PC-9 (cell line): ENCODE measurements around the gene OR8U1. TPM values are rescaled to one million over a fixed set of nuclear protein-coding genes. Genes with fewer than 3 reads are reported as not detected.

Experiments
- BruUV-seq: library from RNA; stranded (reverse); fragments of 400-500 nt; replicated peaks from 2 replicates; lab custom pipeline; 2021; lab: Mats Ljungman, UMichigan
- CTCF ChIA-PET: fragments of 300-600 bp; sonication (Branson Sonifier 250); formaldehyde crosslinking; loops from one replicate; lab custom pipeline; 2022; ENCODE audit warnings: antibody characterized with exemption; lab: Charles Lee
- POLR2A ChIA-PET: fragments of 300-600 bp; sonication (Branson Sonifier 250); formaldehyde crosslinking; loops from one replicate; lab custom pipeline; 2022; ENCODE audit warnings: antibody characterized with exemption; ENCODE audit not compliant: unreplicated experiment; lab: Charles Lee
- DNase-seq, 2 experiments: peaks; one replicate each; pipeline versions ENCODE4 v3.0.0 to v3.0.0-alpha.2; 2015 to 2022; ENCODE audit warnings: mixed read lengths in 1 of 2
- H2AFZ ChIP-seq: fragments of 200-600 bp; sonication (generic); 2 replicates; pipeline ENCODE4 v1.8.1; 2017; ENCODE audit warnings: antibody characterized with exemption
- H3F3A ChIP-seq: fragments of 200-600 bp; sonication (generic); 2 replicates; pipeline ENCODE4 v1.8.1; 2017; ENCODE audit warnings: antibody characterized with exemption, mild to moderate bottlenecking, low read depth; ENCODE audit not compliant: insufficient read depth
- H3K27ac ChIP-seq: fragments of 200-600 bp; sonication (generic); 2 replicates; pipeline ENCODE4 v1.6.1; 2016; ENCODE audit warnings: mixed run types
- H3K27me3 ChIP-seq: fragments of 200-600 bp; sonication (generic); 2 replicates; pipeline ENCODE4 v1.6.1; 2016; ENCODE audit warnings: low read depth, mixed run types; ENCODE audit not compliant: insufficient read depth
- H3K36me3 ChIP-seq: fragments of 200-600 bp; sonication (generic); 2 replicates; pipeline ENCODE4 v1.6.1; 2016; ENCODE audit warnings: low read depth, mixed run types
- H3K4me1 ChIP-seq: fragments of 200-600 bp; sonication (generic); replicated peaks from 2 replicates; pipeline ENCODE4 v1.6.1; 2016; ENCODE audit warnings: mixed run types; ENCODE audit not compliant: insufficient read depth
- H3K4me2 ChIP-seq: fragments of 200-600 bp; sonication (generic); 2 replicates; pipeline ENCODE4 v1.6.1; 2017; ENCODE audit warnings: mixed run types
- H3K4me3 ChIP-seq: fragments of 200-600 bp; sonication (generic); 2 replicates; pipeline ENCODE4 v1.6.1; 2016; ENCODE audit warnings: mixed run types
- H3K79me2 ChIP-seq: fragments of 200-600 bp; sonication (generic); 2 replicates; pipeline ENCODE4 v1.6.1; 2017; ENCODE audit warnings: low read depth, mixed run types
- H3K9me2 ChIP-seq: fragments of 200-600 bp; sonication (generic); 2 replicates; pipeline ENCODE4 v1.8.1; 2017; ENCODE audit warnings: mild to moderate bottlenecking; ENCODE audit not compliant: insufficient read depth
- H3K9me3 ChIP-seq: fragments of 200-600 bp; sonication (generic); 2 replicates; pipeline ENCODE4 v1.8.1; 2016; ENCODE audit warnings: low read depth; ENCODE audit not compliant: insufficient read depth
- H4K20me1 ChIP-seq: fragments of 200-600 bp; sonication (generic); 2 replicates; pipeline ENCODE4 v1.8.1; 2017; ENCODE audit not compliant: insufficient read depth
- CTCF ChIP-seq: fragments of 200-600 bp; sonication (generic); conservative IDR thresholded peaks from 2 replicates; pipeline ENCODE4 v1.6.1; 2017; ENCODE audit warnings: mixed run types, antibody characterized with exemption, mild to moderate bottlenecking, moderate library complexity
- EZH2 ChIP-seq: fragments of 200-600 bp; sonication (generic); IDR thresholded peaks from 2 replicates; pipeline ENCODE4 v1.8.0; 2017; ENCODE audit warnings: antibody characterized with exemption, low read depth
- intact Hi-C: fragments of 100-400 bp; cut with micrococcal nuclease; formaldehyde crosslinking; loops from one replicate; pipeline ENCODE4 v1.10.0; 2022; ENCODE audit not compliant: unreplicated experiment
- total RNA-seq: library from RNA; stranded (reverse); gene quantifications from 2 replicates; pipeline ENCODE4 v1.2.3, GENCODE V29; 2021

Gene OR8U1
- total RNA-seq, 1 experiment from 2014 or later = not detected

- BruUV-seq = no TSS peak
- no peak overlapping the region for H2AFZ ChIP-seq
- no peaks in the 10 kb centered on the region for H3K9me3 ChIP-seq
- DNase-seq = no peak
- H3K27me3 ChIP-seq = no peaks in the 10 kb centered on the region
- no peaks in the 10 kb centered on the region for H3K9me2 ChIP-seq
- H3K4me3 ChIP-seq = no peak overlapping the region
- no peaks in the 10 kb centered on the region for H3F3A ChIP-seq
- H3K4me1 ChIP-seq = no peaks in the 10 kb centered on the region
- H3K27ac ChIP-seq = no peak overlapping the region
- CTCF ChIA-PET = no interaction called here
- TF ChIP-seq EZH2 = no peak
- no peak for TF ChIP-seq CTCF
- H3K4me2 ChIP-seq = no peak overlapping the region
- intact Hi-C loops = no loop called here
- H3K36me3 ChIP-seq = no peaks in the 10 kb centered on the region
- H4K20me1 ChIP-seq = no peaks in the 10 kb centered on the region
- POLR2A ChIA-PET = no interaction called here
- no peaks in the 10 kb centered on the region for H3K79me2 ChIP-seq
Observed at GRCh38 chr11:56404393-56404792, 29.0 kb downstream of the OR8U1 start.

GRCh38 chr11:56410801-56411200, 35.4 kb downstream of the OR8U1 start:
- no peaks in the 10 kb centered on the region for H3K9me3 ChIP-seq
- TF ChIP-seq EZH2 (no peak), CTCF (no peak)
- CTCF ChIA-PET = no interaction called here

GRCh38 chr11:56412396-56412795, 37.0 kb downstream of the OR8U1 start, which contains the start of gene OR5AL1:
Gene OR5AL1 (plus strand): TSS chr11:56412696.
- Histone ChIP-seq H3K79me2 (no peaks in the 10 kb centered on the region), H3K9me3 (no peaks in the 10 kb centered on the region), H2AFZ (no peak within 1 kb of the TSS), H3K27ac (no peak within 1 kb of the TSS), H3K4me2 (no peak within 1 kb of the TSS), H3F3A (no peaks in the 10 kb centered on the region), H4K20me1 (no peaks in the 10 kb centered on the region), H3K4me3 (no peak within 1 kb of the TSS), H3K36me3 (no peaks in the 10 kb centered on the region), H3K9me2 (no peaks in the 10 kb centered on the region; the same call in 1 of the 2 replicates), H3K4me1 (no peaks in the 10 kb centered on the region), H3K27me3 (no peaks in the 10 kb centered on the region)
- BruUV-seq = no TSS peak
- TF ChIP-seq CTCF = no peak
- no peak for TF ChIP-seq EZH2
- ChIA-PET CTCF (no interaction called here), POLR2A (no interaction called here)
- no peak for DNase-seq
- intact Hi-C loops = no loop called here

More at GRCh38 chr11:56410801-56411200, 35.4 kb downstream of the OR8U1 start:
- POLR2A ChIA-PET = no interaction called here
- Histone ChIP-seq H3K36me3 (no peaks in the 10 kb centered on the region), H3K4me2 (no peak overlapping the region), H3K4me3 (no peak overlapping the region), H3K27ac (no peak overlapping the region), H3K9me2 (no peaks in the 10 kb centered on the region; the same call in 1 of the 2 replicates), H3K4me1 (no peaks in the 10 kb centered on the region), H3K79me2 (no peaks in the 10 kb centered on the region), H3F3A (no peaks in the 10 kb centered on the region), H3K27me3 (no peaks in the 10 kb centered on the region), H4K20me1 (no peaks in the 10 kb centered on the region), H2AFZ (no peak overlapping the region)
- no peak for DNase-seq
- no TSS peak for BruUV-seq
- intact Hi-C loops = no loop called here

Other genes starting within 250 kb of the OR8U1 start
- not detected in 2 replicates for gene OR8J3, start 235.4 kb upstream of the OR8U1 start, total RNA-seq
- gene OR8K5, start 215.3 kb upstream of the OR8U1 start, total RNA-seq = not detected in 2 replicates
- not detected in 2 replicates for gene OR5J2, start 199.0 kb upstream of the OR8U1 start, total RNA-seq
- not detected in 2 replicates for gene OR5T2, start 141.4 kb upstream of the OR8U1 start, total RNA-seq
- not detected in 2 replicates for gene OR5T3, start 123.4 kb upstream of the OR8U1 start, total RNA-seq
- gene OR5T1, start 101.5 kb upstream of the OR8U1 start, total RNA-seq = not detected in 2 replicates
- not detected in 2 replicates for gene OR8H1, start 83.4 kb upstream of the OR8U1 start, total RNA-seq
- not detected in 2 replicates for gene OR8K3, start 60.5 kb upstream of the OR8U1 start, total RNA-seq
- gene OR8K1, start 29.6 kb upstream of the OR8U1 start, total RNA-seq = not detected in 2 replicates
- not detected in 2 replicates for gene OR8J1, start 21.3 kb upstream of the OR8U1 start, total RNA-seq
- gene OR5AL1, start 37.1 kb downstream of the OR8U1 start, total RNA-seq = not detected in 2 replicates
- not detected in 2 replicates for gene OR5M3, start 97.7 kb downstream of the OR8U1 start, total RNA-seq
- gene OR5M8, start 115.7 kb downstream of the OR8U1 start, total RNA-seq = not detected in 2 replicates
- not detected in 2 replicates for gene OR5M11, start 167.6 kb downstream of the OR8U1 start, total RNA-seq
- gene OR5M10, start 202.1 kb downstream of the OR8U1 start, total RNA-seq = not detected in 2 replicates
- gene OR5M1, start 239.2 kb downstream of the OR8U1 start, total RNA-seq = not detected in 2 replicates